Neural progenitor cell (in vitro differentiated cells): ENCODE data around the gene LRRC45. TPM values are rescaled to one million over a fixed set of nuclear protein-coding genes. Genes with fewer than 3 reads are reported as not detected.
A peak's percentile ranks its signal among the peaks of the same experiment; 100 is the strongest.

Experiments used
- DNase-seq: peaks from one replicate; pipeline ENCODE4 v3.0.0-alpha.2; 2016; ENCODE audit warnings: low spot score
- H2AFZ ChIP-seq: fragments of 200-600 bp; sonication (generic); replicated peaks from 2 replicates; pipeline ENCODE4 v1.6.1; 2016; ENCODE audit warnings: antibody characterized with exemption
- H3F3A ChIP-seq: fragments of 200-600 bp; sonication (generic); 2 replicates; pipeline ENCODE4 v1.6.1; 2016; ENCODE audit warnings: antibody characterized with exemption, low read depth
- H3K27ac ChIP-seq: fragments of 200-600 bp; sonication (generic); 2 replicates; pipeline ENCODE4 v1.5.1; 2016; ENCODE audit warnings: mild to moderate bottlenecking
- H3K27me3 ChIP-seq: fragments of 200-600 bp; sonication (generic); 2 replicates; pipeline ENCODE4 v1.6.1; 2016; ENCODE audit warnings: mild to moderate bottlenecking, moderate library complexity
- H3K36me3 ChIP-seq: fragments of 200-600 bp; sonication (generic); 2 replicates; pipeline ENCODE4 v1.5.1; 2016
- H3K4me1 ChIP-seq: fragments of 200-600 bp; sonication (generic); 2 replicates; pipeline ENCODE4 v1.6.1; 2016; ENCODE audit warnings: mixed run types
- H3K4me2 ChIP-seq: fragments of 200-600 bp; sonication (generic); 2 replicates; pipeline ENCODE4 v1.6.1; 2016
- H3K4me3 ChIP-seq: fragments of 200-600 bp; sonication (generic); 2 replicates; pipeline ENCODE4 v1.5.1; 2016
- H3K79me2 ChIP-seq: fragments of 200-600 bp; sonication (generic); 2 replicates; pipeline ENCODE4 v1.6.1; 2016; ENCODE audit warnings: low read depth
- H3K9ac ChIP-seq: fragments of 200-600 bp; sonication (generic); 2 replicates; pipeline ENCODE4 v1.6.1; 2016
- H3K9me3 ChIP-seq: fragments of 200-600 bp; sonication (generic); 2 replicates; pipeline ENCODE4 v1.5.1; 2016; ENCODE audit warnings: low read depth
- H4K20me1 ChIP-seq: fragments of 200-600 bp; sonication (generic); 2 replicates; pipeline ENCODE4 v1.6.1; 2016; ENCODE audit warnings: low read depth
- H3K27ac Mint-ChIP-seq: 3 replicates; pipeline ENCODE4 v1.8.0; 2021; ENCODE audit warnings: mixed read lengths
- H3K27me3 Mint-ChIP-seq: 2 replicates; pipeline ENCODE4 v1.8.0; 2022; ENCODE audit warnings: low read depth, mild to moderate bottlenecking, inconsistent platforms, moderate library complexity, mixed read lengths; ENCODE audit not compliant: insufficient read depth
- H3K36me3 Mint-ChIP-seq: 3 replicates; pipeline ENCODE4 v1.8.0; 2021; ENCODE audit warnings: mixed read lengths
- H3K4me1 Mint-ChIP-seq: 3 replicates; pipeline ENCODE4 v1.8.0; 2021; ENCODE audit warnings: mixed read lengths
- H3K4me3 Mint-ChIP-seq: 3 replicates; pipeline ENCODE4 v1.8.0; 2021; ENCODE audit warnings: mild to moderate bottlenecking, moderate library complexity, mixed read lengths
- H3K9me3 Mint-ChIP-seq: 3 replicates; pipeline ENCODE4 v1.8.0; 2020; ENCODE audit warnings: mixed read lengths
- EZH2 ChIP-seq: fragments of 200-600 bp; sonication (generic); IDR thresholded peaks from 2 replicates; pipeline ENCODE4 v1.6.1; 2017; ENCODE audit warnings: antibody characterized with exemption, mild to moderate bottlenecking, moderate library complexity
- EZH2phosphoT487 ChIP-seq: fragments of 200-600 bp; sonication (generic); IDR thresholded peaks from 2 replicates; pipeline ENCODE4 v1.6.1; 2017; ENCODE audit warnings: antibody characterized with exemption
- total RNA-seq: library from RNA; depleted of rRNA; stranded (reverse); fragments of >200 nt; gene quantifications from 2 replicates; pipeline ENCODE4 v1.2.3, GENCODE V29; 2015; ENCODE audit warnings: low replicate concordance
- TF ChIP-seq, protein P1 (sequence below): fragments of 200-600 bp; sonication (generic); IDR thresholded peaks from 2 replicates; pipeline ENCODE4 v1.5.1; 2017; ENCODE audit warnings: antibody characterized with exemption, mild to moderate bottlenecking

Gene LRRC45
- total RNA-seq, 1 donor from 2014 or later: 15.4 TPM

DNA sequence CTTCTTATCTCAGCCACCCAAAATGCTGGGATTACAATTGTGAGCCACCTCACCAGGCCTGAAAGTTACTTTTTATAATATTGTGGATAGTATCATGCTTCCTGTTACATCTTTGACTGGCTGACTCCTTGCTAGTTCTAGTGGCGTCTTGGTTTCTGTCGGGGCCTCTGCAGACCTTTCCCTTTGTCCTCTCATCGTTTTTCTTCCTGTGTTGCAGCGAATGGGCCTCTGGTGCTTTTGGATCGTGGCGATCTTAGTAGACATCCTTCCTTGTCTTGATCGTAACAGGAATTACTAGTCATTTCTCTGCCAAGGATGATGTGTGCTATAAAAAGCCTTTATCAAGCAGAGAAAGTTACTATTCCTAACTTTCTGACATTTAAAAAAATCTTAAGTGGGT is 24.9 kb upstream of the LRRC45 start:
- Histone ChIP-seq H3K36me3 (no peaks in the 10 kb centered on the region), H3K4me3 (no peak overlapping the region), H3K4me2 (no peak overlapping the region), H4K20me1 (no peaks in the 10 kb centered on the region), H3K79me2 (no peaks in the 10 kb centered on the region), H3K4me1 (peaks cover 15% of the 10 kb centered on the region), H3K9ac (peak overlapping the region; percentile 17), H3K27ac (no peak overlapping the region), H3F3A (peaks cover 9% of the 10 kb centered on the region), H3K9me3 (no peaks in the 10 kb centered on the region), H2AFZ (no peak overlapping the region), H3K27me3 (no peaks in the 10 kb centered on the region)
- Mint-ChIP-seq H3K9me3 (no peaks in the 10 kb centered on the region), H3K27ac (no peak overlapping the region), H3K27me3 (peaks cover 3% of the 10 kb centered on the region), H3K36me3 (no peaks in the 10 kb centered on the region), H3K4me1 (peaks cover 33% of the 10 kb centered on the region), H3K4me3 (no peak overlapping the region)
- TF ChIP-seq, protein P1, sequence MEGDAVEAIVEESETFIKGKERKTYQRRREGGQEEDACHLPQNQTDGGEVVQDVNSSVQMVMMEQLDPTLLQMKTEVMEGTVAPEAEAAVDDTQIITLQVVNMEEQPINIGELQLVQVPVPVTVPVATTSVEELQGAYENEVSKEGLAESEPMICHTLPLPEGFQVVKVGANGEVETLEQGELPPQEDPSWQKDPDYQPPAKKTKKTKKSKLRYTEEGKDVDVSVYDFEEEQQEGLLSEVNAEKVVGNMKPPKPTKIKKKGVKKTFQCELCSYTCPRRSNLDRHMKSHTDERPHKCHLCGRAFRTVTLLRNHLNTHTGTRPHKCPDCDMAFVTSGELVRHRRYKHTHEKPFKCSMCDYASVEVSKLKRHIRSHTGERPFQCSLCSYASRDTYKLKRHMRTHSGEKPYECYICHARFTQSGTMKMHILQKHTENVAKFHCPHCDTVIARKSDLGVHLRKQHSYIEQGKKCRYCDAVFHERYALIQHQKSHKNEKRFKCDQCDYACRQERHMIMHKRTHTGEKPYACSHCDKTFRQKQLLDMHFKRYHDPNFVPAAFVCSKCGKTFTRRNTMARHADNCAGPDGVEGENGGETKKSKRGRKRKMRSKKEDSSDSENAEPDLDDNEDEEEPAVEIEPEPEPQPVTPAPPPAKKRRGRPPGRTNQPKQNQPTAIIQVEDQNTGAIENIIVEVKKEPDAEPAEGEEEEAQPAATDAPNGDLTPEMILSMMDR: no peak
- TF ChIP-seq EZH2phosphoT487: no peak
- no peak for TF ChIP-seq EZH2
- no peak for DNase-seq

DNA sequence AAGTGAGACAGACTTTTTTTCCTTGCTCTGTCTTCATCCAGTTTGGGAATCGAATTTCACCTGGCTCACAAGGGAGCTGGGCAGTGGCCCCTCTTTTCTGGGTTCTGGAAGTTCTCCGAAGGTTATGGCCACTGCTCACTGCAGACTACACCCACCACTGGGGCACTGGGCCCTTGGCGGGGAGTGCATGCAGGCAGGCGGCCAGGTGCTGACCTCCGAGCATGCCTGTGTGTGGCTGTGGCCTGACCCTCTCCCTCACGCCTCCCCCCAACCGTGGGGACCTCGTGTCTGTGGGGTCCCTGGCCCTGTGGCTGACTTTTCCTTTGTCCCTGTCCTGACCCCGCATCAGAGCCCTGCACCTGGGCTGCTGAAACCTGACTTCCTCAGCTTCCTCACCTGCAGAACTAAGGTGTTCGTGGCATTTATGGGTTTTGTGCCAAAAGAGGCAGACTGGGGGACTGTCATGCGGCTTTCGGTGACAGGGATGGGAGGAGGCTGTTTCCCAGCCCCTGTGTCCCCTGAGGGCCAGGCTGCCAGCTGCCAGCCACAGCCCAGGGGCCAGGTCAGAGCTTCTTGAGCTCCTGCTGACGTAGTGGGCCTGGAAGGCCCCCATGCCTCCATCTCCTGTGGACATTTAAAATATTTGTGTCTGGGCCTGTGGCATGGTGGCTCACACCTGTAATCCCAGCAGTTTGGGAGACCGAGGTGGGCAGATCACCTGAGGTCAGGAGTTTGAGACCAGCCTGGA is 24.2 kb upstream of the LRRC45 start:
- no peak overlapping the region for H3K27ac ChIP-seq
- H3K27me3 ChIP-seq: no peaks in the 10 kb centered on the region
- H3K4me3 ChIP-seq: no peak overlapping the region
- H3K36me3 Mint-ChIP-seq: no peaks in the 10 kb centered on the region
- peaks cover 27% of the 10 kb centered on the region for H3K4me1 Mint-ChIP-seq
- no peaks in the 10 kb centered on the region for H3K9me3 Mint-ChIP-seq
- H3K79me2 ChIP-seq: no peaks in the 10 kb centered on the region
- H3K27ac Mint-ChIP-seq: no peak overlapping the region
- H4K20me1 ChIP-seq: peaks cover 4% of the 10 kb centered on the region
- no peak for TF ChIP-seq EZH2phosphoT487
- no peak for TF ChIP-seq EZH2
- TF ChIP-seq, protein P1: no peak
- H3K27me3 Mint-ChIP-seq: peaks cover 3% of the 10 kb centered on the region
- no peak overlapping the region for H2AFZ ChIP-seq
- DNase-seq: no peak
- no peak overlapping the region for H3K4me2 ChIP-seq
- no peaks in the 10 kb centered on the region for H3K36me3 ChIP-seq
- peaks cover 8% of the 10 kb centered on the region for H3K4me1 ChIP-seq
- H3F3A ChIP-seq: peaks cover 3% of the 10 kb centered on the region
- no peak overlapping the region for H3K4me3 Mint-ChIP-seq
- no peaks in the 10 kb centered on the region for H3K9me3 ChIP-seq
- H3K9ac ChIP-seq: no peak overlapping the region

DNA sequence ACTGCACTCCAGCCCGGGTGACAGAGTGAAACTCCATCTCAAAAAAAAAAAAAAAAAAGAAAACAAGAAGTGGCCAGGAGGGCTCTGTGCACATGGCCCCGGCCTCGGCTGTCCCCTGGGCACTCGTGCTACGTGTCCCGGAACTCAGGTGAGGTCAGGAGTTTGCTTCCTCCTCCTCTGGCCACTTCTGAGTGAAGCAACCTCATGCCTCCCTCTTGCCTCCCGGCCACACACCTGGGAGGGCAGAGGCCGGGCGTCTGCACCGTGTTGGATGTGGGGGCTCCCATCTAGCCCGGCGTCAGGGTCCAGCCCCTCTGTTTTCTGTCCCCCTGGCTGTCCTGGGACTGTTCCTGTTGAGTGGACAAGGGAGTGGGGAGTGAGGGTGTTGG is 23.5 kb upstream of the LRRC45 start:
- no peak overlapping the region for H2AFZ ChIP-seq
- no peak overlapping the region for H3K9ac ChIP-seq
- no peaks in the 10 kb centered on the region for H3K79me2 ChIP-seq
- peaks cover 4% of the 10 kb centered on the region for H4K20me1 ChIP-seq
- peaks cover under 1% of the 10 kb centered on the region for H3K4me1 ChIP-seq
- H3K9me3 Mint-ChIP-seq: no peaks in the 10 kb centered on the region
- H3K27me3 ChIP-seq: no peaks in the 10 kb centered on the region
- TF ChIP-seq EZH2phosphoT487: no peak
- TF ChIP-seq, protein P1: no peak
- TF ChIP-seq EZH2: no peak
- no peaks in the 10 kb centered on the region for H3K9me3 ChIP-seq
- no peak overlapping the region for H3K4me3 Mint-ChIP-seq
- no peak overlapping the region for H3K27ac ChIP-seq
- peaks cover 23% of the 10 kb centered on the region for H3K4me1 Mint-ChIP-seq
- H3F3A ChIP-seq: no peaks in the 10 kb centered on the region
- no peaks in the 10 kb centered on the region for H3K36me3 ChIP-seq
- no peak overlapping the region for H3K4me3 ChIP-seq
- no peaks in the 10 kb centered on the region for H3K36me3 Mint-ChIP-seq
- no peak overlapping the region for H3K27ac Mint-ChIP-seq
- no peak for DNase-seq
- no peak overlapping the region for H3K4me2 ChIP-seq
- peaks cover 3% of the 10 kb centered on the region for H3K27me3 Mint-ChIP-seq
